Osteoblast (primary cell): ENCODE measurements around the gene CUX1. TPM values are rescaled to one million over a fixed set of nuclear protein-coding genes. Genes with fewer than 3 reads are reported as not detected.

ENCODE experiments used
- DNase-seq: peaks from one replicate; pipeline ENCODE4 v3.0.0; 2011; ENCODE audit warnings: low spot score, mixed read lengths; ENCODE audit not compliant: insufficient read length; ENCODE audit errors: missing footprints
- H2AFZ ChIP-seq: 2 replicates; pipeline ENCODE4 v1.6.0; 2011; ENCODE audit warnings: mild to moderate bottlenecking, low read length
- H3K27ac ChIP-seq: 2 replicates; pipeline ENCODE4 v1.5.1; 2011; ENCODE audit warnings: mild to moderate bottlenecking, low read depth, low read length, moderate library complexity
- H3K27me3 ChIP-seq: 2 replicates; pipeline ENCODE4 v1.6.0; 2012; ENCODE audit warnings: mild to moderate bottlenecking, control low read depth, inconsistent platforms, low read length, moderate library complexity; ENCODE audit not compliant: insufficient read depth
- H3K36me3 ChIP-seq: 2 replicates; pipeline ENCODE4 v1.5.1; 2011; ENCODE audit warnings: mild to moderate bottlenecking, low read length, control low read depth, moderate library complexity; ENCODE audit not compliant: insufficient read depth
- H3K4me1 ChIP-seq: 2 replicates; pipeline ENCODE4 v1.5.1; 2011; ENCODE audit warnings: mild to moderate bottlenecking, low read length, control low read depth, moderate library complexity; ENCODE audit not compliant: insufficient read depth
- H3K4me2 ChIP-seq: 2 replicates; pipeline ENCODE4 v1.6.0; 2011; ENCODE audit warnings: mild to moderate bottlenecking, low read length; ENCODE audit not compliant: insufficient read depth
- H3K4me3 ChIP-seq: fragments of 200-600 bp; sonication (generic); 3 replicates; pipeline ENCODE4 v1.5.1; 2012; ENCODE audit warnings: mild to moderate bottlenecking, low read length, inconsistent platforms; ENCODE audit not compliant: insufficient read depth
- H3K79me2 ChIP-seq: 2 replicates; pipeline ENCODE4 v1.6.0; 2012; ENCODE audit warnings: mild to moderate bottlenecking, low read length, control low read depth, inconsistent platforms; ENCODE audit not compliant: insufficient read depth
- H3K9me3 ChIP-seq: 2 replicates; pipeline ENCODE4 v1.5.1; 2011; ENCODE audit warnings: low read depth, low read length, control low read depth
- H4K20me1 ChIP-seq: 2 replicates; pipeline ENCODE4 v1.6.0; 2012; ENCODE audit warnings: mild to moderate bottlenecking, low read length, control low read depth; ENCODE audit not compliant: insufficient read depth
- CTCF ChIP-seq: IDR thresholded peaks from 2 replicates; pipeline ENCODE4 v1.5.1; 2011; ENCODE audit warnings: mild to moderate bottlenecking, low read depth, low read length, moderate library complexity; ENCODE audit errors: extremely low read depth
- total RNA-seq: library from RNA; depleted of rRNA; stranded (reverse); fragments of >200 nt; gene quantifications from 2 replicates; pipeline ENCODE4 v1.2.3, GENCODE V29; 2012

Gene CUX1
- total RNA-seq, 1 donor = 41.6 TPM

- Histone ChIP-seq H3K27ac (no peak overlapping the region), H2AFZ (no peak overlapping the region), H3K4me1 (no peaks in the 10 kb centered on the region), H3K4me2 (no peak overlapping the region), H3K9me3 (no peaks in the 10 kb centered on the region), H3K4me3 (no peak overlapping the region), H3K36me3 (no peaks in the 10 kb centered on the region), H3K27me3 (peaks cover 35% of the 10 kb centered on the region), H3K79me2 (no peaks in the 10 kb centered on the region), H4K20me1 (no peaks in the 10 kb centered on the region)
- no peak for TF ChIP-seq CTCF
- DNase-seq = no peak
These were observed 37.1 kb upstream of the CUX1 start for GRCh38 chr7:101780281-101780680.

GRCh38 chr7:101781439-101781838, 36.0 kb upstream of the CUX1 start:
- H3K4me2 ChIP-seq = no peak overlapping the region
- no peak overlapping the region for H2AFZ ChIP-seq
- no peaks in the 10 kb centered on the region for H3K4me1 ChIP-seq
- H3K9me3 ChIP-seq = no peaks in the 10 kb centered on the region
- DNase-seq = no peak
- TF ChIP-seq CTCF = no peak
- peaks cover 35% of the 10 kb centered on the region for H3K27me3 ChIP-seq
- H3K36me3 ChIP-seq = no peaks in the 10 kb centered on the region
- no peaks in the 10 kb centered on the region for H4K20me1 ChIP-seq
- H3K27ac ChIP-seq = no peak overlapping the region
- no peak overlapping the region for H3K4me3 ChIP-seq
- H3K79me2 ChIP-seq = no peaks in the 10 kb centered on the region

GRCh38 chr7:101782476-101782875, 35.0 kb upstream of the CUX1 start:
- H3K4me2 ChIP-seq = no peak overlapping the region
- no peak for TF ChIP-seq CTCF
- peaks cover 32% of the 10 kb centered on the region for H3K27me3 ChIP-seq

GRCh38 chr7:101782896-101783295, 34.5 kb upstream of the CUX1 start:
- Histone ChIP-seq H3K4me2 (no peak overlapping the region), H2AFZ (no peak overlapping the region), H3K36me3 (no peaks in the 10 kb centered on the region), H3K9me3 (peaks cover 1% of the 10 kb centered on the region), H3K4me3 (no peak overlapping the region), H3K79me2 (no peaks in the 10 kb centered on the region), H3K27ac (no peak overlapping the region), H4K20me1 (no peaks in the 10 kb centered on the region), H3K4me1 (no peaks in the 10 kb centered on the region), H3K27me3 (peaks cover 32% of the 10 kb centered on the region)
- TF ChIP-seq CTCF = no peak
- no peak for DNase-seq

More at GRCh38 chr7:101782476-101782875, 35.0 kb upstream of the CUX1 start:
- no peaks in the 10 kb centered on the region for H3K9me3 ChIP-seq
- no peaks in the 10 kb centered on the region for H3K4me1 ChIP-seq
- no peak overlapping the region for H3K4me3 ChIP-seq
- H2AFZ ChIP-seq = no peak overlapping the region
- H3K79me2 ChIP-seq = no peaks in the 10 kb centered on the region
- H4K20me1 ChIP-seq = no peaks in the 10 kb centered on the region
- no peak overlapping the region for H3K27ac ChIP-seq
- H3K36me3 ChIP-seq = no peaks in the 10 kb centered on the region
- no peak for DNase-seq
